ENCODE data around the gene CYB561. TPM values are rescaled to one million over a fixed set of nuclear protein-coding genes. Genes with fewer than 3 reads are reported as not detected.
"Not testable (repeated sequence)": the region's sequence is repeated elsewhere in the genome, so short reads cannot be mapped to it uniquely, and the experiment has no call there.

The CYB561 gene
- total and polyA plus RNA-seq, 2 experiments from 2014 or later = 15.9 to 19.1 TPM

- no peak for DNase-seq
- no peaks in the 10 kb centered on the region for H3K36me3 ChIP-seq (ENCODE audit: low read depth)
- in situ Hi-C loops (cut with MboI) = no loop called here
- 53 to 69% methylated on average over 2 to 4 of the region's 4 CpGs for WGBS, 2 experiments (ENCODE audit: low coverage in 1 of 2, low lambda C conversion rate in 2 of 2, missing lambda C conversion rate in 2 of 2)
- no peak overlapping the region for H3K4me3 ChIP-seq
- TF ChIP-seq EZH2 (IDR thresholded peaks at IDR 0.05; ENCODE audit: insufficient read depth, poor library complexity, severe bottlenecking) (no peak), EZH2phosphoT487 (IDR thresholded peaks at IDR 0.05; ENCODE audit: insufficient read depth, low read depth) (no peak)
- no peaks in the 10 kb centered on the region for H4K20me1 ChIP-seq (ENCODE audit: insufficient read depth)
- no peak overlapping the region for H3K9ac ChIP-seq
- no peaks in the 10 kb centered on the region for H3K9me3 ChIP-seq (ENCODE audit: low read depth)
- no peaks in the 10 kb centered on the region for H3K9me2 ChIP-seq (ENCODE audit: insufficient read depth)
- no peak overlapping the region for H3K27ac ChIP-seq
- H3K4me2 ChIP-seq (ENCODE audit: unreplicated experiment) = no peak overlapping the region
- no peaks in the 10 kb centered on the region for H3K27me3 ChIP-seq (replicated peaks; ENCODE audit: insufficient read depth)
- H3F3A ChIP-seq (ENCODE audit: insufficient read depth) = peaks cover 10% of the 10 kb centered on the region; the same call in 1 of the 2 replicates
- no peak overlapping the region for H2AFZ ChIP-seq
- H3K4me1 ChIP-seq (ENCODE audit: insufficient read depth) = peaks cover 7% of the 10 kb centered on the region
- H3K79me2 ChIP-seq (ENCODE audit: insufficient read depth) = no peaks in the 10 kb centered on the region
Measured at GRCh38 chr17:63455417-63455816, 9.3 kb upstream of the CYB561 start.

GRCh38 chr17:63454915-63455314 is 8.8 kb upstream of the CYB561 start:
- H3K4me3 ChIP-seq = no peak overlapping the region
- no peaks in the 10 kb centered on the region for H3K27me3 ChIP-seq (replicated peaks; ENCODE audit: insufficient read depth)
- no peak overlapping the region for H3K9ac ChIP-seq
- H3K27ac ChIP-seq = no peak overlapping the region
- no peaks in the 10 kb centered on the region for H3K9me3 ChIP-seq (ENCODE audit: low read depth)
- in situ Hi-C loops (cut with MboI) = no loop called here
- H3K9me2 ChIP-seq (ENCODE audit: insufficient read depth) = no peaks in the 10 kb centered on the region
- no peaks in the 10 kb centered on the region for H3K79me2 ChIP-seq (ENCODE audit: insufficient read depth)
- 44 to 61% methylated on average over 3 to 5 of the region's 5 CpGs for WGBS, 2 experiments (ENCODE audit: low coverage in 1 of 2, low lambda C conversion rate in 2 of 2, missing lambda C conversion rate in 2 of 2)
- H3F3A ChIP-seq (ENCODE audit: insufficient read depth) = peaks cover 7% of the 10 kb centered on the region; the same call in 1 of the 2 replicates
- no peak for DNase-seq
- peaks cover 4% of the 10 kb centered on the region; the same call in 1 of the 2 replicates for H3K4me1 ChIP-seq (ENCODE audit: insufficient read depth)
- TF ChIP-seq EZH2phosphoT487 (IDR thresholded peaks at IDR 0.05; ENCODE audit: insufficient read depth, low read depth) (no peak), EZH2 (IDR thresholded peaks at IDR 0.05; ENCODE audit: insufficient read depth, poor library complexity, severe bottlenecking) (no peak)
- H3K4me2 ChIP-seq (ENCODE audit: unreplicated experiment) = no peak overlapping the region
- H3K36me3 ChIP-seq (ENCODE audit: low read depth) = no peaks in the 10 kb centered on the region
- H2AFZ ChIP-seq = no peak overlapping the region
- no peaks in the 10 kb centered on the region for H4K20me1 ChIP-seq (ENCODE audit: insufficient read depth)

- H2AFZ ChIP-seq; H3K4me2 ChIP-seq (ENCODE audit: unreplicated experiment); H3K27ac ChIP-seq; H3K4me3 ChIP-seq; H3K9me2 ChIP-seq (ENCODE audit: insufficient read depth); DNase-seq; H3K36me3 ChIP-seq (ENCODE audit: low read depth); H3K9ac ChIP-seq; H3K4me1 ChIP-seq (ENCODE audit: insufficient read depth); H3K79me2 ChIP-seq (ENCODE audit: insufficient read depth); H3K27me3 ChIP-seq (replicated peaks; ENCODE audit: insufficient read depth); in situ Hi-C loops (cut with MboI); H3F3A ChIP-seq (ENCODE audit: insufficient read depth); H3K9me3 ChIP-seq (ENCODE audit: low read depth); H4K20me1 ChIP-seq (ENCODE audit: insufficient read depth): not testable (repeated sequence)
- WGBS, 2 experiments (ENCODE audit: low coverage in 1 of 2, low lambda C conversion rate in 2 of 2, missing lambda C conversion rate in 2 of 2) = 73 to 83% methylated on average over 6 of the region's 6 CpGs
Measured at GRCh38 chr17:63454357-63454756, 8.3 kb upstream of the CYB561 start.

GRCh38 chr17:63452962-63453551 is 7.0 kb upstream of the CYB561 start:
- no peaks in the 10 kb centered on the region for H3K9me3 ChIP-seq (ENCODE audit: low read depth)
- H2AFZ ChIP-seq = no peak overlapping the region
- H3F3A ChIP-seq (ENCODE audit: insufficient read depth) = peaks cover 4% of the 10 kb centered on the region; the same call in 1 of the 2 replicates
- H3K27ac ChIP-seq = no peak overlapping the region
- no peaks in the 10 kb centered on the region for H3K79me2 ChIP-seq (ENCODE audit: insufficient read depth)
- peaks cover 4% of the 10 kb centered on the region; the same call in 1 of the 2 replicates for H3K4me1 ChIP-seq (ENCODE audit: insufficient read depth)
- in situ Hi-C loops (cut with MboI) = no loop called here
- no peak overlapping the region for H3K4me3 ChIP-seq
- no peaks in the 10 kb centered on the region for H4K20me1 ChIP-seq (ENCODE audit: insufficient read depth)
- no peak overlapping the region for H3K4me2 ChIP-seq (ENCODE audit: unreplicated experiment)
- no peaks in the 10 kb centered on the region for H3K27me3 ChIP-seq (replicated peaks; ENCODE audit: insufficient read depth)
- H3K9ac ChIP-seq = no peak overlapping the region
- DNase-seq = no peak
- no peaks in the 10 kb centered on the region for H3K36me3 ChIP-seq (ENCODE audit: low read depth)
- H3K9me2 ChIP-seq (ENCODE audit: insufficient read depth) = no peaks in the 10 kb centered on the region
- TF ChIP-seq EZH2 (IDR thresholded peaks at IDR 0.05; ENCODE audit: insufficient read depth, poor library complexity, severe bottlenecking) (no peak), EZH2phosphoT487 (IDR thresholded peaks at IDR 0.05; ENCODE audit: insufficient read depth, low read depth) (no peak)
- 82 to 84% methylated on average over 7 of the region's 7 CpGs for WGBS, 2 experiments (ENCODE audit: low coverage in 1 of 2, low lambda C conversion rate in 2 of 2, missing lambda C conversion rate in 2 of 2)

Measured in GM23248 (cell line).